ENCODE results near the gene NDUFA7.

Gene NDUFA7

GRCh38 chr19:8361921-8362793 lies 41.0 kb upstream of the NDUFA7 start:
- no peak for TF ChIP-seq CTCF (IDR thresholded peaks at IDR 0.05)

DNA sequence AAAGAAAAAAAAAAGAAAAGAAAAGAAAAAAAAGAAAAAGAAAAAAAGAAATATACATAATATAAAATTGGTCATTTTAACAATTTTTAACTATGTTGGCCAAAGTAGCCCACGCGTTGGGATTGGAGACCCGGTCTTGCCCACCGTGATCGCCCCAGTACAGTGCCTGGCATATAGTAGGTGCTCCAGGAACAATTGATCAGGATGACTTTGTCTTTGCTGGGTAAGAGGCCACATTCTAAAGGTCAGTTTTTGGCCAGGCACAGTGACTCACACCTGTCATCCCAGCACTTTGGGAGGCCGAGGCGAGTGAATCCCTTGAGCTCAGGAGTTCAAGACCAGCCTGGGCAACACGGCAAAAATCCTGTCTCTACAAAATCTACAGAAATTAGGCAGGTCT lies 39.0 kb upstream of the NDUFA7 start:
- no peak for TF ChIP-seq CTCF (IDR thresholded peaks at IDR 0.05)

DNA sequence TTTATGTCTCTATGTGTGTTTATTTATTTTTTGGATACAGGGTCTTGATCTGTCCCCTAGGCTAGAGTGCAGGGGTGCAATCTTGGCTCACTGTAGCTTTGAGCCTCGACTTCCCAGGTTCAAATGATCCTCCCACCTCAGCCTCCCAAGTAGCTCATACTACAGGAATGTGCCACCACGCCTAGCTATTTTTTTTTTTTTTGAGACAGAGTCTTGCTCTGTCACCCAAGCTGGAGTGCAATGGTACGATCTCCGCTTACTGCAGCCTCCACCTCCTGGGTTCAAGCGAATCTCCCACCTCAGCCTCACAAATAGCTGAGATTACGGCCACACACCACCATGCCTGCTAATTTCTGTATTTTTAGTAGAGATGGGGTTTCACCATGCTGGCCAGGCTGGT lies 37.8 kb upstream of the NDUFA7 start:
- TF ChIP-seq CTCF (IDR thresholded peaks at IDR 0.05), result no peak

GRCh38 chr19:8357007-8357521 lies 35.9 kb upstream of the NDUFA7 start:
- TF ChIP-seq CTCF (IDR thresholded peaks at IDR 0.05), result no peak

DNA sequence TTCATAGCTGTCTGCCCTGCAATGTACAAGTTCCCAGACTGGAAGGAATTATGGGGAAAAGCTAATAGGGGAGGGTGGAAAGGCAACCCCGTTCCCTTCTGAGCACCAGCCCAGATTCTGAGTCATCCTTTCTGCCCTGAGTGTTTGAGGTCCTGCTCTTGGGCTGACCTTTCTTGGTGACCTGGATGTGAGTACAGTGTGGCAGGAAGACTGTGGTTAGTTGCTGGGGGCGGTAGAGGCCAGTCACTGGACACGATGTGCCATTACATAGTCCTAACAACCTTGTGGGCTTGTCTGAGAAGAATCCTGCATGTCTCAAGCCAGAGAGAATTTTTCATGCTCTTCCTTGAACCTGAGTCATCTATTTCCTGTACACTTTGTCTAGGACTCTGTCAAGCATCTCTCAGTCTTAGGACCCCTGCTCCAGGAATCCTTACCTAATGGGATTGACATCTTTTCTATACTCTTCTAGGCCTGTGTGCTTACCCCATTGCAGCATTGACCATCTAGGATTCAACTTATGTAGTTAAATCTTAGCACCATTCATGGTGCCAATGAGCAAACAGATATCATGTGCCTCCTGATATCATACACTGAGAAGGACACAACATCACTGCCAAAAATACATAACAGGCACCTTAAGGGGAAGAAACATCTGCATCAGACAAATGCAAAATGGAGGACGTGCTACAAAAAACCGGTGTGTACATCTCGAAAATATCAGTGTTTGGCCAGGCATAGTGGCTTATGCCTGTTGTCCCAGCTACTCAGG lies 34.6 kb upstream of the NDUFA7 start:
- no peak for TF ChIP-seq CTCF (IDR thresholded peaks at IDR 0.05)

DNA sequence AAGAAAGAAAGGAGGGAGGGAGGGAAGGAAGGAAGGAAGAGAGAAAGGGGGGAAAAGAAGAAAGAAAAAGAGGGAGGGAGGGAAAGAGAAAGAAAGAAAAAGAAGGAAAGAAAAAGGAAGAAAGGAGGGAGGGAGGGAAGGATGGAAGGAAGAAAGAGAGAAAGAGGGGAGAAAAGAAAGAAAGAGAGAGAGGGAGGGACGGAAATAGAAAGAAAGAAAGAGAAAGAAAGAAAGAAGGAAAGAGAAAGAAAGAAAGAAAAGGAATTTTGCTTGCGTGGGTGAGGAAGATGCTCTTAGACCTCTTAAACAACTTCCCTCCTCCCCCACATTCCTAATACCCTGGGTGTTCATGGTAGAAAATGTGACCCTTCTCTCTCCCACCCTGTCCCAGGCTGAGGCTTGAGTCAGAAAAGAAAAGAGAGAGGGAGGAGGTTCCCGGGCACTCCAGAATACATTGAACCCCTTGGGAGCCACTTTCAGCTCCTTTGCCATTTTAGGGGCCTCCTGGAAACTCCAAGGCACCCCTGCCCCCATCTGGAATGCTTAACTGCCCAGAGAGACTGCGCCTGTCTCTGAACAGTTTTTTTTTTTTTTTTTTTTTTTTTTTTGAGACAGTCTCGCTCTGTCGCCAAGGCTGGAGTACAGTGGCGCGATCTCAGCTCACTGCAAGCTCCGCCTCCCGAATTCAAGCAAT lies 31.1 kb upstream of the NDUFA7 start:
- no peak for TF ChIP-seq CTCF (IDR thresholded peaks at IDR 0.05)

- TF ChIP-seq CTCF (IDR thresholded peaks at IDR 0.05), result no peak
These were observed 22.3 kb upstream of the NDUFA7 start for GRCh38 chr19:8343483-8343844.
